IPS-18a (cell line): ENCODE measurements around the gene SYNRG.
"Not testable (repeated sequence)": the region's sequence is repeated elsewhere in the genome, so short reads cannot be mapped to it uniquely, and the experiment has no call there.

ENCODE experiments used
- H3K27ac ChIP-seq: one replicate; pipeline ENCODE4 v1.5.1; 2013; ENCODE audit warnings: low read length
- H3K27me3 ChIP-seq: one replicate; pipeline ENCODE4 v1.6.1; 2013; ENCODE audit warnings: mild to moderate bottlenecking, low read length; ENCODE audit not compliant: control insufficient read depth, insufficient read depth
- H3K36me3 ChIP-seq: one replicate; pipeline ENCODE4 v1.6.1; 2013; ENCODE audit warnings: low read depth, low read length; ENCODE audit not compliant: control insufficient read depth
- H3K4me1 ChIP-seq: one replicate; pipeline ENCODE4 v1.6.1; 2013; ENCODE audit warnings: low read depth, low read length; ENCODE audit not compliant: control insufficient read depth
- H3K4me3 ChIP-seq: one replicate; pipeline ENCODE4 v1.5.1; 2013; ENCODE audit warnings: low read length
- H3K9ac ChIP-seq: one replicate; pipeline ENCODE4 v1.6.1; 2013; ENCODE audit warnings: mild to moderate bottlenecking, low read length, moderate library complexity
- H3K9me3 ChIP-seq: one replicate; pipeline ENCODE4 v1.6.1; 2013; ENCODE audit warnings: low read depth, low read length; ENCODE audit not compliant: control insufficient read depth

Gene SYNRG

DNA sequence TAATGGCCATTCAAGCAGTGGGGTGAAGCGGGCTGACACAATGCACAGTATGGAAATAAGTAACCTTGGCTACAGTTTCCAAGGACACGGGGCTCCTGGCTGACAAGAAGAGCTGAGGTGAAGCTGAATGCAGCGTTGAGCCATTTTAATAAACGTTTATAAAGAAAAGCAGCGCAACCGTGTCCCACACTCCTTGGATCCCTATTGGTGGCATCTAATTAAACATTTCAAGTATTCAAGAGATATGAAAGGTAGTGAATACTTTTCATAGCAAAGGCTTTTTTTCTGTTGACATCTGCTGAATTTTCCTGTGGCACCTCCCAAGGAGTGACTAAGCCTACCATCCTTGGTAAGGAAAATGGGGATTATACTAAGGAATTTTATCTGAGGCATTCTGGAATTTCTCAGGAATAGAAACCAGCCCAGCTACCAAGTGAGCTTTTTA lies 93.1 kb downstream of the SYNRG start:
- H3K9me3 ChIP-seq = no peaks in the 10 kb centered on the region
- no peak overlapping the region for H3K27ac ChIP-seq
- no peak overlapping the region for H3K4me3 ChIP-seq
- no peak overlapping the region for H3K9ac ChIP-seq
- H3K36me3 ChIP-seq = peaks cover 32% of the 10 kb centered on the region
- no peaks in the 10 kb centered on the region for H3K27me3 ChIP-seq
- no peaks in the 10 kb centered on the region for H3K4me1 ChIP-seq

GRCh38 chr17:37513711-37514110 lies 95.5 kb downstream of the SYNRG start:
- H3K9me3 ChIP-seq = no peaks in the 10 kb centered on the region
- no peak overlapping the region for H3K4me3 ChIP-seq
- H3K9ac ChIP-seq = no peak overlapping the region
- peaks cover 22% of the 10 kb centered on the region for H3K36me3 ChIP-seq
- no peaks in the 10 kb centered on the region for H3K27me3 ChIP-seq
- no peaks in the 10 kb centered on the region for H3K4me1 ChIP-seq
- no peak overlapping the region for H3K27ac ChIP-seq

DNA sequence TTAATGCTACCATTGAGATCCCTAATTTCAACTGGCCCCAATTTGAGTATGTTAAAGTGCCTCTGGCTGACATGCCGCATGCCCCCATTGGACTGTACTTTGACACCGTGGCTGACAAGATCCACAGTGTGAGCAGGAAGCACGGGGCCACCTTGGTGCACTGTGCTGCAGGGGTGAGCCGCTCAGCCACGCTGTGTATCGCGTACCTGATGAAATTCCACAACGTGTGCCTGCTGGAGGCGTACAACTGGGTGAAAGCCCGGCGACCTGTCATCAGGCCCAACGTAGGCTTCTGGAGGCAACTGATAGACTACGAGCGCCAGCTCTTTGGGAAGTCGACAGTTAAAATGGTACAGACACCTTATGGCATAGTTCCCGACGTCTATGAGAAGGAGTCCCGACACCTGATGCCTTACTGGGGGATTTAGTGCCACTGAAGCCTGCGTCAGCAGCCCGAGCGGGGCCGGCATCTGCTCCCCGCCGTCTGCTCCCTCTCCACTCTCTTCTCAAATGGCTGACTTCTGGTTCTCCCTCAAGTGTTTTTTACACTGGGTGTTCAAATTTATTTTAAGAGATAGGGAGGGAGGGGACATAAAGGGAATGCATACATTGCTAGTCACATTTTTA lies 96.7 kb downstream of the SYNRG start:
- H3K27me3 ChIP-seq = no peaks in the 10 kb centered on the region
- H3K9me3 ChIP-seq = no peaks in the 10 kb centered on the region
- no peak overlapping the region for H3K9ac ChIP-seq
- no peak overlapping the region for H3K4me3 ChIP-seq
- no peak overlapping the region for H3K27ac ChIP-seq
- peaks cover 13% of the 10 kb centered on the region for H3K36me3 ChIP-seq
- no peaks in the 10 kb centered on the region for H3K4me1 ChIP-seq

GRCh38 chr17:37511642-37512041 lies 97.6 kb downstream of the SYNRG start:
- H3K27ac ChIP-seq, H3K27me3 ChIP-seq, H3K4me1 ChIP-seq, H3K4me3 ChIP-seq, H3K9ac ChIP-seq, H3K9me3 ChIP-seq: not testable (repeated sequence)
- peaks cover 13% of the 10 kb centered on the region for H3K36me3 ChIP-seq

DNA sequence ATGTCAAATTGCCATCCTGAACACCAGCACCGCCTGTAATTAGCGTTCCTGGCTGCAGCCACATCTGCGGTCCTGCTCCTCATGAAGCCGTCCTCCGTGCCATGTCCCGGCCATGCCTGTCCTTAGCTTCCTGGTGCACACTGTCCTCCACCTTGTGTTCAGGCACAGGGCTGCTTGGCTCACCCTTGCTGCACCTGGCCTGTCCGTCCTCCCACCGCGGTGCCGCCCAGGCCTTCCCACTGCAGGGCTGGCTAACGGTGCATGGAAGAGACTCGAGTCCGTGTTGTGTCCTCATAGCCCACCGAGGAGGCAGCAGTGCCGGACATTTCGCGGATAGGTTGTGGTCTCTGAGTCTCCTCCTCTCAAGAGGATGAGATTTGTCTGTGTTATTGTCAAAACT lies 99.2 kb downstream of the SYNRG start:
- no peaks in the 10 kb centered on the region for H3K27me3 ChIP-seq
- no peaks in the 10 kb centered on the region for H3K9me3 ChIP-seq
- no peaks in the 10 kb centered on the region for H3K4me1 ChIP-seq
- H3K27ac ChIP-seq = no peak overlapping the region
- peaks cover 13% of the 10 kb centered on the region for H3K36me3 ChIP-seq
- H3K4me3 ChIP-seq = no peak overlapping the region
- H3K9ac ChIP-seq = no peak overlapping the region

DNA sequence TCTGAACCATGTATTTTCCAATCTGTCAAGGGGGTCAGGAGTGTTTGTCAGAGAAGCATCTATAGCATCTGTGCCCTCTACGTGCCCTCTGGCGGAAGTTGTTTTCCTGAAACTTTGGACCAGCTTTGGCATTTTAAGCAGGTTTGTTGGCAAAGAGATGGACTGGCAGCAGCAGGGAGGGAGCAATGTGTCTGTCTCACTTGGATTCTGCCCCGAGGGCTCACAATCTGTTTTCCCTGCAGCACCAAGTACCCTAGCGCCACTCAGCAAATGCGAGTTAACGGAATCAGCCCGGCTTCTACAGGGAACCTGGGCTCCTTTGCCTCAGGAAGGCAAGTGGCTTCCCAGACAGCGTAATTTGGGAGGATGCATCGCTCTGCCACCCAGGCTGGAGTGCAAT lies 102.1 kb downstream of the SYNRG start:
- Histone ChIP-seq H3K9me3 (no peaks in the 10 kb centered on the region), H3K27ac (no peak overlapping the region), H3K9ac (no peak overlapping the region), H3K4me1 (no peaks in the 10 kb centered on the region), H3K36me3 (no peaks in the 10 kb centered on the region), H3K4me3 (no peak overlapping the region), H3K27me3 (no peaks in the 10 kb centered on the region)

DNA sequence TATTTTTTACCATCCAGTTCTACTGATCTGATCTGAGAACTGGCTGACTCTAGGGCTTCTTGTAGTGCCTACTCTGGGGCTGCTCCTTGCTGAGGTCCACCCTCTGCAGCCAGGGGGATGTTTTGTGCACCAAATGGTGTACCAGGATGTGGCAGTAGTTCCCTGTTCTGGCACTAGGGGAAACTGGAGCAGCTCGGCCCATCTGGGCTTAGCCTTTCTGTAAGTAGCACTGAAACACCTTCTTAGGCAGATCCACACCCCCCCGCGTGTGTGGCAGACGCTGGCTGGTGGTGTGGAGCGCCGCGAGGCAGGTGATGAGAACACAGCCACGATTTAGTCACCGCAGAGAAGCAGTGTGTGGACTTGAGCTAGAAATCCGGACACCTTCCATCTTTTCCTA lies 102.5 kb downstream of the SYNRG start:
- no peaks in the 10 kb centered on the region for H3K4me1 ChIP-seq
- no peaks in the 10 kb centered on the region for H3K27me3 ChIP-seq
- H3K9me3 ChIP-seq = no peaks in the 10 kb centered on the region
- no peaks in the 10 kb centered on the region for H3K36me3 ChIP-seq
- no peak overlapping the region for H3K27ac ChIP-seq
- no peak overlapping the region for H3K9ac ChIP-seq
- H3K4me3 ChIP-seq = no peak overlapping the region

DNA sequence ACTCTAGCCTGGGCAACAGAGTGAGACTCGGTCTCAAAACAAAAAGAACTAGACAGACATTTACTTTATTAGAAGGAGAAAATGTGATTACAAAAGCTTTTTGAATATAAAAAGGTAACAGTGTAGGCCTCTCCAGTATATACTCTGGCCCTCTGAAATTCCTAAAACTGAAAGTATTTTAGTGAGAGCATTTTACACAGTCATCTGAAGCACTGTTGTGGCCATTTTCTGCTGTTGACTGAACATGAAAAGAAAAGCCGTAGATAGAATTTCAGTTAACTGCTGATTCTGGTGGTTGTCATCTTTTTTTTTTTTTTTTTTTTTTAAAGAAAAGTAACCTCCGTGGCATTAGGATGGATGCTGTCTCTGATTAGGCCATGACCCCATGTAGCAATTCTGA lies 103.9 kb downstream of the SYNRG start:
- H3K9me3 ChIP-seq = no peaks in the 10 kb centered on the region
- H3K4me1 ChIP-seq = no peaks in the 10 kb centered on the region
- H3K9ac ChIP-seq = no peak overlapping the region
- no peak overlapping the region for H3K4me3 ChIP-seq
- no peaks in the 10 kb centered on the region for H3K36me3 ChIP-seq
- H3K27ac ChIP-seq = no peak overlapping the region
- no peaks in the 10 kb centered on the region for H3K27me3 ChIP-seq

GRCh38 chr17:37503148-37503547 lies 106.1 kb downstream of the SYNRG start:
- no peaks in the 10 kb centered on the region for H3K4me1 ChIP-seq
- H3K4me3 ChIP-seq = no peak overlapping the region
- no peaks in the 10 kb centered on the region for H3K9me3 ChIP-seq
- H3K27me3 ChIP-seq = no peaks in the 10 kb centered on the region
- H3K36me3 ChIP-seq = no peaks in the 10 kb centered on the region
- no peak overlapping the region for H3K9ac ChIP-seq
- no peak overlapping the region for H3K27ac ChIP-seq

DNA sequence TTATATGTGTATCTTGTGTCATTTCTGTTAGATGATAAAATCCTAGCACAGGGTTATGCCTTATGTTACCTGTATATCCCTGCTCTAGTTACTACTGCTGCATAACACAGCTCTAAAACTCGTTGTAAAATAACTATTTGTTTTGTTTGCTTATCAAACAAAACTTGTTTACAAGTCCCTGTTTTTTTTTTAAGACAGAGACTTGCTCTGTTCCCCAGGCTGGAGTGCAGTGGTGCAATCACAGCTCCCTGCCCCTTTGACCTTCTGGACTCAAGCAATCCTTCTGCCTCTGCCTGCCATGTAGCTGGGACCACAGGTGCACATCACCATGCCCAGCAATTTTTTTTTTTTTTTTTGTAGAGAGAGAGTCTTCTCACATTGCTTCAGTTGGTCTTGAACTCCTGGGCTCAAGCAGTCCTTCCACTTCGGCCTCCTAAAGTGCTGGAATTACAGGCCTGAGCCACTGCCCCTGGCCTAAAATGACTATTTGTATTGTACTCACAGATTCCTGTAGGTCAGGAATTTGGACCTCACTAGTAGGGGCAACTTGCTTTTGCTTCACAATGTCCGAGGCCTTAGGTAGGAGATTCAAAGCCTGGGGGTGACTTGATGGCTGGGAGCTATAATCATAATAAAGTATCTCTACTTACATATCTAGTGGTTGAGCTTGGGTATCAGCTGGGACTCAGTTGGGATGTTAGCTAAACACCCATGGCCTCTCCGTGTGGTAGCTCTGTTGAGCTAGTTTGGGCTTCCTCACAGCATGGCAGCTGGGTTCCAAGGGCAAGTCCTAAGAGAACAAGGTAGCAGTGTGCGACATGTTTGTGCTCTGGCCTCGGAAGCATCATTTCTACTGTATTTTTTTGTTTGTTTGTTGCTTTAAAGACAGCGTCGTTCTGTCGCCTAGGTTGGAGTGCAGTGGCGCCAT lies 106.9 kb downstream of the SYNRG start:
- no peaks in the 10 kb centered on the region for H3K9me3 ChIP-seq
- no peak overlapping the region for H3K4me3 ChIP-seq
- no peaks in the 10 kb centered on the region for H3K4me1 ChIP-seq
- no peak overlapping the region for H3K27ac ChIP-seq
- no peaks in the 10 kb centered on the region for H3K36me3 ChIP-seq
- H3K27me3 ChIP-seq = no peaks in the 10 kb centered on the region
- H3K9ac ChIP-seq = no peak overlapping the region

DNA sequence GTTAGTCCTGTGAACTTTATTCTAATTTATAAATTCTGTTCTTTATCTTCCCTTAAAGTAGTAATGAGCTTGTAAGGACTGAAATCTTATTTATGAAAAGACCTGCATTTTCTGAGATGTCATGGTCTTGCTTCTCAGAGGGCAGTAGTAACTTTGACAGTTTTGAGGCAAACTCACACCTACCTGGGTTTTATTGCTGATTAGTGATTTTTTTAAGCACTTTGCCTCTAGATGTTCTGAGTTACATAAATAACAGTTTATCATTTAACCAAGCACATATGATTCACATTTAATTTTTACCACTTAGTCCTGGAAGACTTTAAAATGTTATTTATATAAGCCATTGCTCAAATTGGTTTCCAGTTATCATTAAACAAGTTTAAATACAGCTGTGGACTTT lies 108.8 kb downstream of the SYNRG start:
- Histone ChIP-seq H3K27ac (no peak overlapping the region), H3K36me3 (no peaks in the 10 kb centered on the region), H3K9me3 (no peaks in the 10 kb centered on the region), H3K4me1 (no peaks in the 10 kb centered on the region), H3K27me3 (no peaks in the 10 kb centered on the region), H3K9ac (no peak overlapping the region), H3K4me3 (no peak overlapping the region)

GRCh38 chr17:37494971-37495370 lies 114.2 kb downstream of the SYNRG start:
- Histone ChIP-seq H3K27me3 (peaks cover 12% of the 10 kb centered on the region), H3K4me3 (no peak overlapping the region), H3K27ac (no peak overlapping the region), H3K36me3 (no peaks in the 10 kb centered on the region), H3K9me3 (no peaks in the 10 kb centered on the region), H3K9ac (no peak overlapping the region), H3K4me1 (peaks cover 30% of the 10 kb centered on the region)
